Stimulated activated CD4-positive, alpha-beta T cell treated with anti-CD3 and anti-CD28 coated beads, Interleukin-15, amount 100 ng/mL, for 1 hour (primary cell): ENCODE measurements around the gene PHF20.
"Not testable (repeated sequence)": the region's sequence is repeated elsewhere in the genome, so short reads cannot be mapped to it uniquely, and the experiment has no call there.

Experiments used
- DNase-seq, 2 donors: peaks; one replicate each; pipeline ENCODE4 v3.0.0-alpha.2; 2020; ENCODE audit warnings: low read depth in 1 of 2, low spot score in 1 of 2

PHF20 gene

GRCh38 chr20:35776513-35777101 lies 4.8 kb downstream of the PHF20 start:
- DNase-seq, result no peak

GRCh38 chr20:35783811-35784210 lies 12.0 kb downstream of the PHF20 start:
- not testable (repeated sequence) for DNase-seq

GRCh38 chr20:35785541-35785940 lies 13.7 kb downstream of the PHF20 start:
- DNase-seq, result not testable (repeated sequence)

GRCh38 chr20:35788796-35789195 lies 17.0 kb downstream of the PHF20 start:
- DNase-seq, result no peak

- no peak for DNase-seq
Measured at GRCh38 chr20:35791097-35791496, 19.3 kb downstream of the PHF20 start.

- DNase-seq, result no peak
Measured at GRCh38 chr20:35791821-35792220, 20.0 kb downstream of the PHF20 start.

- DNase-seq, result no peak
Measured at GRCh38 chr20:35792740-35793139, 20.9 kb downstream of the PHF20 start.

GRCh38 chr20:35796571-35796970 lies 24.8 kb downstream of the PHF20 start:
- no peak for DNase-seq

- no peak for DNase-seq
Measured at GRCh38 chr20:35801865-35802264, 30.1 kb downstream of the PHF20 start.

GRCh38 chr20:35806075-35806474 lies 34.3 kb downstream of the PHF20 start:
- DNase-seq, result no peak

GRCh38 chr20:35807877-35808276 lies 36.1 kb downstream of the PHF20 start:
- no peak for DNase-seq

GRCh38 chr20:35820715-35821114 lies 48.9 kb downstream of the PHF20 start:
- DNase-seq, result no peak

- DNase-seq, result no peak
Measured at GRCh38 chr20:35821807-35822242, 50.0 kb downstream of the PHF20 start.

GRCh38 chr20:35823147-35823546 lies 51.3 kb downstream of the PHF20 start:
- DNase-seq, result no peak

- no peak for DNase-seq
Measured at GRCh38 chr20:35823937-35824336, 52.1 kb downstream of the PHF20 start.

- DNase-seq, result no peak
Measured at GRCh38 chr20:35826397-35826998, 54.7 kb downstream of the PHF20 start.

GRCh38 chr20:35828434-35828833 lies 56.6 kb downstream of the PHF20 start:
- no peak for DNase-seq

GRCh38 chr20:35828916-35829315 lies 57.1 kb downstream of the PHF20 start:
- no peak for DNase-seq

GRCh38 chr20:35830264-35830663 lies 58.4 kb downstream of the PHF20 start:
- no peak for DNase-seq

- no peak for DNase-seq
Measured at GRCh38 chr20:35831029-35831428, 59.2 kb downstream of the PHF20 start.

- no peak for DNase-seq
Measured at GRCh38 chr20:35831971-35832370, 60.2 kb downstream of the PHF20 start.

- DNase-seq, result no peak
Measured at GRCh38 chr20:35833241-35833640, 61.4 kb downstream of the PHF20 start.

GRCh38 chr20:35837577-35838195 lies 65.9 kb downstream of the PHF20 start:
- no peak for DNase-seq
